SIG-M5 treated with dmso at 0.1 percent for 504 hours (cell line): ENCODE data around the gene SIAH3.
"Not testable (repeated sequence)": the region's sequence is repeated elsewhere in the genome, so short reads cannot be mapped to it uniquely, and the experiment has no call there.

ENCODE experiments used
- DNase-seq: peaks from one replicate; lab custom pipeline; 2025; ENCODE audit not compliant: unreplicated experiment; lab: John Stamatoyannopoulos, UW

The SIAH3 gene

DNA sequence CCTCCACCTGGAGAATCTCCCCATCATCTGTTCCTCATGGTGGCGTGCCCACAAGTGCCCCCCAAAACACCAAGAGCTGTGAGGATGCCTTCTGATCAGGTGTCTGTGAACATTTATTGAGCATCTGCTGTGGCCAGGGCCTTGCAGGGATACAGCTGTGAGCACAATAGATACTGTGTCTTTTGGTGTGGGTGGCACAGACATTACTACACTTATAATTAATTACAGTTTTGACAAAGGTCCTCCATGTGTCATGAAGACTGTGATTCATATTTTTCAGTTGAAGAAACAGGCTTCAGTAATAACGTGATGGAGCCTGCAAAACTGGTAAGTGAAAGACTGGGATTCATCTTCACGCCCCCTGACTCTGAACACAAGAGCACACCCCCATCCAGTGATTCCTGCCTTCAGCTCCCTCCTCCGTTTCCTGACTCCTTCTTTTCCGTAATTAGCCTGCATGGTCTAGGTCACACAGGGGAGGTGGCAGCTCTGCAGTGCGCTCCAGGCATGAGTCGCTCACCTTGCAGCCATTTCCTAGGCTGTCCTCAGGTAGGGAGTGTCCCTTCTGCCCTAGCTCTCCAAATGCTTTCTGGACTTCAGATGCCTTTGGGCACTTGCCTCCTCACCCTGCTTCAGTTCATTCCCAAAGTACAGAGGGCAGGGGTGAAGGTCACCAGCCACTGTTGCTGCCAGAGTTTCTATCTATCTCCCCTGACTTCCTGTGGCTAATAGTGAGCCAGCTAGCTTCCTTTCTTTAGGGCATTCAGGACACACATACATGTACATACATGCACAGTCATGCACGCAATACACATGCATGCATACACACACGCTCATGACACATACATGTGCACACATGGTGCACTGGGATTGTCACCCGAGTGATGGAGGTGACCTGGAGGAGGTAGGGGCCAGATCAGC is 66.5 kb downstream of the SIAH3 start:
- no peak for DNase-seq

DNA sequence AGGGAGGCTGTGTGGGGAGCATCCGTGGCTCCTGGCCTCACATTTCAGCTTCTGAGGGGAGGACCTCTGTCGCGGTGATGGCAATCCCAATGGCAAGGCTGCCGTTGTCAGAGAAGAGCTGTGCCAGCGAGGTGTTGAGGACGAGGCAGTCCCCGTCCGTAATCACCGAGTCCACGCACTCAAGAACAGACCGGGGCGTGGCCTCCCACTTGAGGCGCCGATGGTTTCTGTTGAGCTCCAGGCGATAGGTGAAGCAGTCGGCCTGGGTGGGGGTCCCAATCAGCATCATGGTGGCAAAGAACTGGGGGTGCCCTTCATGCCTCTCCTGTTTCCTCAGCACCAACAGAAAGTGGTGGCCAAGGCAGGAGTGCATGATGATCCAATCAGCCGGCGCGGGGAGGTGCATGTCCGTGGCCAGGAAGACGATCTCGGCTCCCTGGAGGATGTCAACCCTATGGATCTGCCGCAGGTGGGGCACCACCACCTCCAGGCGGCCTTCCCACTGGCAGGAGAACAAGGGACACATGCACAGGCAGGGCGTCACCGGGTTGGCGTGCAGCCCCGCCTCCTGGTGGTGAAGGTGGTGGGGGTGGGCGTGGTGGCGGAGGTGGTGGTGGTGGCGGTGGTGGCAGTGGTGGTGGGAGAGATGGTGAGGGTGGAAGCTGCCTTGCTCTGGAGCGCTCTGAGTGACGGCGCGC is 68.1 kb downstream of the SIAH3 start:
- no peak for DNase-seq

DNA sequence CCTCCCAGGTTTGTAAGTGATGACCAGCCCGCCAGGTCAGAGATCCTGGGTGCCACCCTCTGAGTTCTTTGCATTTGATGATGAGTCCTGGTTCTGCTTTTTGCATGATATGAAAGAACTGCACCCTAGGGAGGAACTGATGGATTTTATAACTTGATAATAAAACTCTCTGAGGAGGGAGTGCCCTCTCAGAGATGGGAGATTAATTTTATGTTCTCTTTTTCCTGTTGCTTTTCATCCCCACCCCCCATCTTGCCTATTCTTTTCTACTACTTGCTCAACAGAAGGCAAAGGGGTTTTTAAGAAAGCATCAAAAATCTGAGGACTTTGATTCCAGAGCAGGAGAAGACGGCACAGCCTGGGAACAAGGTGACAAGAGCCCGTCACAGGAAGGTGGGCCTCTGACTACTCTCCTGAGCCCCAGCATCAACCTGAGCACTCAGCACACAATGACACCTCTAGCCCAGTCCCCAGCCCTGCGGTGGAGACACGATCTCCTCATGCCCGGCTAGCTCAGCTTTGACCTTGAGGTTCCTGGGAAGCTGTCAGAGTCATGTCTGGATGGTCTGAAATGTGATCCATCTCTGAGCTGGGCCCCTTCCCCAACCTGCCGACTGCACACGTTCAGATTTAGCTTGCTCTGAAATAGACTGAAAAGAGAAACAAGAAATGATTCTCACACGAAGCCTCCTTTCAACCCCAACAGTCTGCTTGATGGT is 69.1 kb downstream of the SIAH3 start:
- DNase-seq = no peak

DNA sequence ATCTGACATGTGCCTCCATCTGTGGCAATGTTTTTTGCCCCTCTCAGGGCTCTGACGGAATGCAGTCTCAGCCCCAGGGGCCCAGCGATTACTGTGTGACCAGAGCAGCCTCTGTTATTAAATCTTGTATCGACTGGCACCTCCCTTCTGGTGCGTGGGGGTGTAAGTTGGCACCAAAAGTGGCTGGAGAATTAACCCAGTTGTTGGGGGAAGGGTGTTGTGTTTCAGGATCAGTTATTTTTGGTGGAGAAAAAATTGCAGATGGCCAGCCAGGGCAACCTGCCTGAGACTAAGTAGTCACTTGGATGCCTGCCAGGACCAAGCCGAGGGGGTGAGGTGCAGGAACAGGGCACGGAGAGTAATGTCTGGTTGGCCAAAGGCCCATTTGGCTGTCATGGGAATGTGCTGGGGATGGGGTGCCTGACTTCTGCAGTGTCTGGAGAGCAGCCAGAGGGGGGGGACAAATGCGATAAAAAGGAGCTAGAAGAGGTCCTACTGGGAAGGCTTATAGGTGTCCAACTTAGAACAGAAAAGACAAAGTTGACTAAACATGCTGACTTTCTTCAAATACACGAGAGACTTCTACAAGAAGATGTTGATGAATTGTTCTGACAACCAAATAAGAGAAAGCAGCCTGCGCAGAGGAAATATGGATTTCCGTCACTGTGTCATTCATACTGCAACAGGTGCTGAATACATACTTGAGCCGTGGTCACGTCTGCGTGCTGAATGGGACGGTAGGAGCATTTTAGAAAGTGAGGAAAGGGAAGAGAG is 69.8 kb downstream of the SIAH3 start:
- DNase-seq = no peak

DNA sequence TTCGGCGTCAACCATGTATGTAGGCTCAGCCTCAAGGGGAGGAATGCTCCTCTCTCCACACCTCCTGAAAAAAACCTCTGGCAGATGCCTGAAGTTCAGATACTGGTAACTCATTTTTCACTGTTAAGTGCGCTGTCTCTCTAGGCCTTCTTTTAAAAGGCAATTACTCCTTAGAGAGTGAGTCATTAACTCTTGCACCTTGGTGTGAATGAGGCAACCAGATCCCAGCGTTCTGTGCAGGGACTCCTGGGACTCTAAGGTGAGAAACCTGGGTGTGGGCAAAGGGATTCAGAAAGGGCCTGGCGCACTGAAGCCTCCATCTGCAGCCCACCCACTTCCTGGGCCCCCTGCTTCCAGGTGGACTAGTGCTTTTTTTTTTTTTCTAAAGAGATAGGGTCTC is 71.7 kb downstream of the SIAH3 start:
- DNase-seq = no peak

DNA sequence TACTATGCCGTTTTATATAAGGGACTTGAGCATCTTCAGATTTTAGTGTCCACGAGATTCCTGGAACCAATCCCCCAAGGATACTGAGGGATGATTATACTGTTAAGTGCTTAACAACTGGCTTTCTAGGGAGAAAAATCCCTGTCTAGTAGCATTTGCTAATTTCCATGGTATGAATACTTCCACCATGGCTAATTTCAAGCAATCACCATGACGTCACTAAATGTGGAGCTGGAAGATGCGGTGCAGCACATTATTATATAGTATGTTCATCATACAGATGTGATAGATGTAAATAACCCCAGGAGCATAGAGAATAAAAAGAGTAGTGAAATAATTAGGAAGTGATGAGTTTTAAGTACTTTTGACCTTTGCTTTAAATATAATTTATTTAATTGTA is 72.7 kb downstream of the SIAH3 start:
- no peak for DNase-seq

DNA sequence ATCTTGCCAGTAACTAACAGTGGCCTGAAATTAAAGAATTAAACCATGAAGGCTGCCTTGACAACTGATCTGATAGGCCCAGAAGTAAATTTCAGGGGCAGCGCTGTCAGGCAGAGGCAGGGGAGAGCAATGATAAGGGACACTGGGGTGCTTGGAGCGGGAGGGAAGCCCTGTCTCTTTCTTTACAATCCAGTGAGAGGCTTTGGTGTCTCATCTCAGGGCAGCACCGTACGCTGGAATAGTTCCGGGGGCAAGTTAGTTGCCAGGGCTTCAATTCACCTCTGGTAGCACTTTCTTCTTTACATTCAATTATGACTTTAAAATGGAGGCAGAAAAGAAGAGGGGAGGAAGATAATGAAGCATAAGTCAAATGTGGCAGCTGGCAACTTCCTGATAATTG is 74.8 kb downstream of the SIAH3 start:
- DNase-seq = no peak

DNA sequence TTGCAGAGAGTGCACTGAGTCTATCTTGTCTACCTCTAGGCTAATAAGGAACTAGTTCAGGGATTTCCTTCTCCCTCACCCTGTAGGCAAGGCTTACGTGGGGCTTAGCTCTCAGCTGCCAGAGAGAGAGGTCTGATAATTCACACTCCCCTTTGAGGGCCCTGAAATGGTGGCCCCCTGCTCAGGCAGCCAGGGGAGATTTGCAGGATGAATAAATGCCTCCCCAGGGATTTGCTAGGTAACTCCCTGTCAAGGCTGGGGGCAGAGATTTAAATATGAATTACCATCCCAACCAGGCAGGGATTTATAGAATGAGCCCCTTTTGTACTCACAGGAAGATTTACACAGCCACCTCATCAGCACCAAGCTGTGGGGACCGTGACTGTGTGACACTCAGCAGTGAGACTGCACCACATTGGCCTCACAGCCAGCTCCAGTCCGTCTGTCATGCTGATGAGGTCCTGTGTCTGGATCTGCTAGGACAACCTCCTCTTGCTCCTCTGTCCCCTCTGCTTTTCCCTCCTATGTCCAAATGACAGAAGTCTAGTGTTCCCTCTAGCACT is 76.1 kb downstream of the SIAH3 start:
- no peak for DNase-seq

DNA sequence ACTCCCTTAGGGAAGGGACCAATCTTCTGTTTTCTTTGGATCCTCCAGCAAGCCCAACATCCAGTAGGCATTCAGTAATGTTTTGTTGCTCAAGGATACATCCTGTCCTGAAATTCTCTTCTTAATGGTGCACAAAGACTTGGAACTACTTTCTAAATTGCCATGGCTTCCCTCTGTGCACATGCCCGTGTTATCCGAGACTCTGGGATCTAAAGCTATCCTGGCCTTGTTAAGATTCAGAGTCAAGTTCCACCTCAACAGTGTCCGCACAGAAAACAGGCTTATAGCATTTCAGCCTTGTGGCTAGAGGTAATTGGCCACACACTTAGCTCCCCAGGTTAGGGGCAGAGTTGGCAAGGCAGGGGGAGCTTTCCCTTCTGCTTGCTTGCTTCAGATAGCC is 77.6 kb downstream of the SIAH3 start:
- DNase-seq = no peak

DNA sequence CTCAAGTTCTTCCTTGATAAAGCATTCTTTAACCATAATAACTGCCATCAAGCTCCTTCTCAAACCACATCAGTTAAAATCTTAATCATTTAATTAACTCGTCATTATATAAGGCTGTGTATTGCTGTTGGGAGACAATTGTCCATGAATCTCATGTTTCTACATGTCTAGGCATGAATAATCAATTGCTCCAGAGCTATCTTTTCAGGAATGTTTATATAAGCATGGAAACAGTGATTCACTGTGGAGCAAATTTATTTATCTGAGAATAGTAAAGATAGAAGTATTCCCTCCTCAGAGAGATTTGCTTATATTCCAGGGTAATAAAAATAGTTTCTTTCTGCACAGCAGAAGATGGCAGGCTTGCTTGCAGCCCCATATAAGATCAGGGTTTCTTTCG is 78.3 kb downstream of the SIAH3 start:
- DNase-seq = no peak

DNA sequence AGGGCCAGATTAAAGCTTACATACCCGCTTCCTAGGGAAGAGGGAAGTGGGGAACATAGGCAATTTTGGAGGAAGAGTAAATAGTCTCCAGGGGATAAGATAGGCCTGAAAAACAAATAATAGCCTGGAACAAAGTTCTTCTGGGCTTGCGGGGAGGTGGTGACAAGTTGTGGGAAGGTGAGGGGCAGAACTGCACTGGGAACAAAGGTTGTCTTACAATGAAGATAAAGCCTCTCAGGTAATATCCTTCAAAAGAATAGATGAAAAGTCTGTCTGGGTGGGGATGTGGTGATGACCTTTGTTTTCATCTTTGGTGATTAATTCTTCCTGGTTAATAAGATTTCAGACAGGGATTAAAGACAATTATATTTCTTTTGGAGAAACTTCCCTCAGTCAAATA is 80.7 kb downstream of the SIAH3 start:
- no peak for DNase-seq

DNA sequence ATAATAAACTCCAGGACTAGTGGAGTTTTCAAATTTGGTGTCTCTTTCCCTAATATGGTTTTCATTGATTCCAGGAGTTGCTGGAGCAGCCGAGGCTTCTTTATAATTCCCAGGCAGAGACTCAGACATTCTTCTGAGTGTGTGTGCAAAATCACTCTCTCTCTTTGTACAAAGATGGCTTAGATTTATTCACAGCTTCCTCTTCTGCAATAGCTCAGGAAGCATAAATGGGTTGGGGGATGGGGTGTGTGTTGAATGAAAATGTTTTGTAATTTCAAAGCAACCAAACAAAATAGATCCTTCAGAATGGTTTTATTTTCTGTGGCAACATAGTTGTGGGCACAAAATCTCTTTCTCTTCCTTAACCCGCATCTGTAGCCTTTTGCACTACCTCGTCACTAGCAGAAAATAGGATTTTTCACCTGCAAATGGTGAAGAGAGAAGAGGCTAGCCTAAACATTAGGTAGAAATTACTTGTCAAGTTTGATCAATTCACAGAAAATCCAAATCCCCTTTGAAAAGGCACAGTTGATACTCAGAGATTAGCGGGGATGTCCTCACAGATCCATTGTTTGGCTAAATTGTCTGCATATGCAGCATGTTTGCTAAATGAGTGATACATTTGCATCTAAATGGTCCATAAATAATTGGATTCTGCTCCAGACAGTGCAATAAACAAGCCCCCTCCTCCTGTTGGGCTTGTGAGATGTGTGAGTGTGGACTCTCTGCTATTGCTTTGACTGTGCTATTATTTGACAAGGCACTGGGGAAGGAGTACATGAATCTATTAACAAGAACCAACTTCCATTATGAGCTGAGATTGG is 82.7 kb downstream of the SIAH3 start:
- peak; percentile 13 for DNase-seq

DNA sequence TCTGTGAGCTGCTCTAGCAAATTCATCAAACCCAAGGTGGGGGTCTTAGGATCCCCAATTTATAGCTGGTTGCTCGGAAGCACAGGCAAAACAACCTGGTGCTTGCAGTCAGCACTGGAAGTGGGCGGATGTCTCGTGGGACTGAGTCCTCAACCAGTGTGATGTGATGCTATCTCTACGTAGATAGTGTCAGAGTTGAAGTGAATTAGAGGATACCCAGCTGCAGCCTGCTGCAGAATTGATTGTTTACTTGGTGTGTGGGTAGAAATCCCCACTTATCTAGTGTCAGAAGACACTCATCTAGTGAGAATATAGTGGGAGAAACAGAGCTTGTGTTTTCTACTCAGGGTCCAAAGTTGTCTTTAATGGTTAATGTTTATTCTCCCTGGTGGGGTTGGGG is 86.1 kb downstream of the SIAH3 start:
- no peak for DNase-seq

DNA sequence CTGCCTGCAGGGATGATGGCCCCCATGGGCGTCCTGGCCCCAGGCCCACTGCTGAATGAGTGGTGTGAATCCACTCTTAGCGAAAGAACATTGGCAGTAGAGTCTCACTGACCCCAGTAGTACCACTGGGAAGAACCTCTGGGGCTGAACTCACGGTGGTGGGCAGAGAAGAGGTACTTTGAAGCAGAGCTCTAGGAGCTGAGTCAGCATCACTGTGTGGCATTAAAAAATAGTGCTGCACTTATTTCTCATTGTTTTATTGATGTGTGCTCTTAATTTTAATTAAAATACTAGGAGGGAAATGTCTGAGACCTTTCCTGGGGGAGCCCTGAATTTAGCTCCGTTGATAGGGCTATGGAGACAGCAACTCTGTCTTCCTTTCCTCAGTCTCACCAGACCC is 88.1 kb downstream of the SIAH3 start:
- DNase-seq = no peak

DNA sequence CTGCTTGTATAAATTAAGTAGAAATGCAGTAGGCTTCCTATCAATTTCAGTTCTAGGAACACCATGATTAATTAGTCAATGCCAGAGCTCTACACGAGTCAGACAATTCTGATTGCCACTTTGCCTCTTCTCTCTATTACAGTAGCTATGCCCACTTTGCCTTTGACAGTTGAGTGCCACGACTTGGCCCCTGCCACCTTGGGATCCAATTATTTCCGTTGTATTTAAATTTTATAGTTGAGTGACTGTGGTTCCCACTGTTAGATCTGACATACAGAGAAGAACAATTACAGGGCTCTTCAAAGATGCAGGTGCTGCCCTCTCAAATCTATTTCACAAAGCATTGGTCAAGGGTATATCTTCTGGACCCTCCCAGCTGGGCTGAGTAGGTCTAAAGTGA is 94.0 kb downstream of the SIAH3 start:
- not testable (repeated sequence) for DNase-seq

DNA sequence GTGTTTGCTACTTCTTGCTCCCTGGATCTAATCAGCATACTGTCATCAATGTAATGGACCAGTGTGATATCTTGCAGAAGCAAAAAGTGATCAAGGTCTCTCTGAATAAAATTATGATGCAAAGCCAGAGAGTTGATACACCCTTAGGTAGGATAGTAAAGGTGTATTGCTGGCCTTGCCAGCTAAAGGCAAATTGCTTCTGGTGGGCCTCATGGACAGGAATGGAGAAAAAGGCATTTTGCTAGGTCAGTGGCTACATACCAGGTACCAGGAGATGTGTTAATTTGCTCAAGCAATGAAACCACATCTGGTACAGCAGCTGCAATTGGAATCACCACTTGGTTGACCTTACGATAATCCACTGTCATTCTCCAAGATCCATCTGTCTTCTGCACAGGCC is 95.1 kb downstream of the SIAH3 start:
- not testable (repeated sequence) for DNase-seq

DNA sequence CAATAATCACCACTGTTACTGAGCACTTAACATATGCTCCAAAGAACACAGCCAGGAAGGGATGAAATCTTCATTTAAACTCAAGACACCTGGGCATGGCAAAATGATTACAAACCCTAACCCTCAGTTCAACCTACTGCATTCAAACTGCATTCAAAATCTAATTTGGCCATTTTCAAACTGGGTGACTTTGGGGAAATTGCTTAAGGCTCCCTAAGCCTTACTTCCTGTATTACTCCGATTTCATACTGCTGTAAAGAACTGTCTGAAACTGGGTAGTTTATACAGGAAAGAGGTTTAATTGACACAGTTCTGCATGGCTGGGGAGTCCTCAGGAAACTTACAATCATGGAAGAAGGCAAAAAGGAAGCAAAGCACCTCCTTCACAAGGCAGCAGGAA is 99.0 kb downstream of the SIAH3 start:
- DNase-seq = peak; percentile 55

DNA sequence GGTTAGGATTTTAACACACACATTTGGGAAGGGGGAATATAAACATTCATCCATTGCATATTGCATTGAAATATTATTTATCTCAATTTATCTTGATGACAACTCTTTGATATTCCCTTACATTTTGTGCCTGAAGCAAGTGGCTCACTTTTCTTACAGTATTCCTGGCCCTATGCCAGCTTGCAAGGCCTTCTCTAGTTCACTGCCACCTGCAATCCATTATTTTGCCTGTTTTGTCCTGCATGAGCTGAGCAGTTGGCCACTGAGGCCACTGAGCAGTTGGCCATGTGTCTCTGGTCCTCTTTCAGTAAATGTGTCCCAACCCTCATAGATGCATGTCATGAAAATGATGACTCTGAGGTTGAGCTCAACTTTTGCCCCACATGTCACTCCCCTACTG is 99.7 kb downstream of the SIAH3 start:
- DNase-seq = no peak

DNA sequence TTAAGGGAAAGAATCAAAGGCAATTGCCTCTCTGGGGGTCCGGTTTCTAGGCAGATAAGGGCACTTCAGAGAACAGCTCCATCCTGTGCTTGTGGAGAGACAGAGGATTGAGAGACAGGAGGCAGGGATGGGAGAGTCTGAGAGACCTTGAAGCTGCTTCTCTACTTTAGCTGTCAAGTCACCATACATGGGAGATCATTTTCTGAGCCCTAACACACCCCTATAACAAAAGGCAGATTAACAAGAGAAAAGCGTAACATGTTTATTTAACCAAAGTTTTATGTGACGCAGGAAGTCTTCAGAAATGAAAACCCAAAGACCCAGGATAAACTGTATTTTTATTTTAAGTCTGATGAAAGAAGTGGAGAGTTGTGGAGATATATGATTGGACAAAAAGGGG is 101.0 kb downstream of the SIAH3 start:
- no peak for DNase-seq
